Measurements from ENCODE around the gene MRGPRG.

DNA sequence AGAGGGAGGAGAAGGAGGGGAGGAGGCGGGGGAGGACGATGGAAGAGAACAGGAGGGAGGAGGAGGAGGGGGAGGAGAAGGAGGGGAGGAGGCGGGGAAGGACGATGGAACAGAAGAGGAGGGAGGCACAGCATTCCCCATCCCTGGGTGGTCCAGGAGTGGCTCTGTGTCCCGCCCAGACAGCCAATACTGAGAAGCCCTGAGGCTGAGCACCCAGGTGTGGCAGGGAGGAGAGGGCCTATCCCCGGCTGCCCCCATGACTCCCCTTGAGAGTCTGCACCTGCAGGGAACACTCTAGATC is 12.9 kb upstream of the MRGPRG start:
- TF ChIP-seq, protein P1, sequence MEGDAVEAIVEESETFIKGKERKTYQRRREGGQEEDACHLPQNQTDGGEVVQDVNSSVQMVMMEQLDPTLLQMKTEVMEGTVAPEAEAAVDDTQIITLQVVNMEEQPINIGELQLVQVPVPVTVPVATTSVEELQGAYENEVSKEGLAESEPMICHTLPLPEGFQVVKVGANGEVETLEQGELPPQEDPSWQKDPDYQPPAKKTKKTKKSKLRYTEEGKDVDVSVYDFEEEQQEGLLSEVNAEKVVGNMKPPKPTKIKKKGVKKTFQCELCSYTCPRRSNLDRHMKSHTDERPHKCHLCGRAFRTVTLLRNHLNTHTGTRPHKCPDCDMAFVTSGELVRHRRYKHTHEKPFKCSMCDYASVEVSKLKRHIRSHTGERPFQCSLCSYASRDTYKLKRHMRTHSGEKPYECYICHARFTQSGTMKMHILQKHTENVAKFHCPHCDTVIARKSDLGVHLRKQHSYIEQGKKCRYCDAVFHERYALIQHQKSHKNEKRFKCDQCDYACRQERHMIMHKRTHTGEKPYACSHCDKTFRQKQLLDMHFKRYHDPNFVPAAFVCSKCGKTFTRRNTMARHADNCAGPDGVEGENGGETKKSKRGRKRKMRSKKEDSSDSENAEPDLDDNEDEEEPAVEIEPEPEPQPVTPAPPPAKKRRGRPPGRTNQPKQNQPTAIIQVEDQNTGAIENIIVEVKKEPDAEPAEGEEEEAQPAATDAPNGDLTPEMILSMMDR (conservative IDR thresholded peaks at IDR 0.05; ENCODE audit: low read length), result no peak
- no peak for TF ChIP-seq EZH2phosphoT487 (IDR thresholded peaks at IDR 0.05; ENCODE audit: borderline replicate concordance)

All from Loucy (cell line).